ENCODE results near the gene VEGFB. TPM values are rescaled to one million over a fixed set of nuclear protein-coding genes. Genes with fewer than 3 reads are reported as not detected.

VEGFB gene
- total and polyA plus RNA-seq, 2 donors (not counting 3 experiments of a cell fraction or from before 2014, with no cell fraction given), result 19.3 to 98.1 TPM

- Histone ChIP-seq H3K9me1 (replicated peaks; ENCODE audit: control insufficient read depth, extremely low read depth, insufficient read depth, low read length) (no peaks in the 10 kb centered on the region), H3K36me3 (ENCODE audit: control insufficient read depth in 2 of 2, extremely low read depth in 1 of 2, insufficient read depth in 2 of 2, low read length in 2 of 2) (peaks cover 18 to 44% of the 10 kb centered on the region in 2 experiments), H3K9me3 (replicated peaks; ENCODE audit: control insufficient read depth, insufficient read depth, low read length) (no peaks in the 10 kb centered on the region), H3K4me1 (ENCODE audit: control insufficient read depth, extremely low read depth, insufficient read depth, low read length) (peaks cover 15% of the 10 kb centered on the region), H3K4me2 (ENCODE audit: insufficient read depth, low read length) (no peak overlapping the region), H3K9ac (replicated peaks; ENCODE audit: extremely low read depth, insufficient read depth, low read length) (no peak overlapping the region), H3K27ac (ENCODE audit: insufficient read depth, low read depth, low read length) (no peak overlapping the region), H2AFZ (ENCODE audit: low read depth, low read length) (no peak overlapping the region), H3K27me3 (ENCODE audit: control insufficient read depth in 2 of 2, insufficient read depth in 2 of 2, low read length in 2 of 2) (no peaks in the 10 kb centered on the region), H3K79me2 (ENCODE audit: control insufficient read depth, insufficient read depth, low read length) (peaks cover 3% of the 10 kb centered on the region), H3K4me3 (replicated peaks in 1 of 3; ENCODE audit: insufficient read depth in 1 of 3, low read depth in 1 of 3, low read length in 3 of 3) (no peak overlapping the region), H4K20me1 (replicated peaks; ENCODE audit: control insufficient read depth, extremely low read depth, insufficient read depth, low read length) (no peaks in the 10 kb centered on the region)
- TF ChIP-seq JUN (IDR thresholded peaks at IDR 0.05; ENCODE audit: borderline replicate concordance, insufficient read depth, insufficient read length, low read depth), result no peak
- no peak for TF ChIP-seq POLR2AphosphoS5 (IDR thresholded peaks at IDR 0.05; ENCODE audit: insufficient read depth, low read depth, low read length)
- intact Hi-C loops (cut with micrococcal nuclease) (no loop called here), dilution Hi-C loops (cut with MboI; ENCODE audit: extremely low pct_ligation_motif_present, low sequenced_read_pairs) (no loop called here)
- FAIRE-seq, result no peak
- no peak for DNase-seq (ENCODE audit: low read depth, low spot score)
- no TSS peak for BruUV-seq (replicated peaks)
- ChIA-PET CTCF (no interaction called here), POLR2A (no interaction called here)
These were observed 25.2 kb downstream of the VEGFB start for GRCh38 chr11:64259533-64260067.

GRCh38 chr11:64260147-64260708 lies 25.8 kb downstream of the VEGFB start:
- Histone ChIP-seq H3K4me2 (ENCODE audit: insufficient read depth, low read length) (no peak overlapping the region), H3K36me3 (ENCODE audit: control insufficient read depth in 2 of 2, extremely low read depth in 1 of 2, insufficient read depth in 2 of 2, low read length in 2 of 2) (peaks cover 18 to 40% of the 10 kb centered on the region in 2 experiments), H3K4me3 (replicated peaks in 1 of 3; ENCODE audit: insufficient read depth in 1 of 3, low read depth in 1 of 3, low read length in 3 of 3) (no peak overlapping the region), H3K9me3 (replicated peaks; ENCODE audit: control insufficient read depth, insufficient read depth, low read length) (no peaks in the 10 kb centered on the region), H3K27ac (ENCODE audit: insufficient read depth, low read depth, low read length) (no peak overlapping the region), H3K79me2 (ENCODE audit: control insufficient read depth, insufficient read depth, low read length) (no peaks in the 10 kb centered on the region), H4K20me1 (replicated peaks; ENCODE audit: control insufficient read depth, extremely low read depth, insufficient read depth, low read length) (no peaks in the 10 kb centered on the region), H3K9me1 (replicated peaks; ENCODE audit: control insufficient read depth, extremely low read depth, insufficient read depth, low read length) (no peaks in the 10 kb centered on the region), H3K9ac (replicated peaks; ENCODE audit: extremely low read depth, insufficient read depth, low read length) (no peak overlapping the region), H3K4me1 (ENCODE audit: control insufficient read depth, extremely low read depth, insufficient read depth, low read length) (peaks cover 15% of the 10 kb centered on the region), H2AFZ (ENCODE audit: low read depth, low read length) (no peak overlapping the region), H3K27me3 (ENCODE audit: control insufficient read depth in 2 of 2, insufficient read depth in 2 of 2, low read length in 2 of 2) (no peaks in the 10 kb centered on the region)
- intact Hi-C loops (cut with micrococcal nuclease) (no loop called here), dilution Hi-C loops (cut with MboI; ENCODE audit: extremely low pct_ligation_motif_present, low sequenced_read_pairs) (no loop called here)
- FAIRE-seq (no peak), DNase-seq (ENCODE audit: low read depth, low spot score) (no peak)
- ChIA-PET CTCF (interaction anchor here (0.6 to 0.8 kb wide), 3 partner anchors 8 to 56 kb away, joined by 4 read pairs; partner anchors contain the start of gene CATSPERZ), POLR2A (interaction anchor here (0.6 kb wide), 1 partner anchor 1616 kb away, joined by 3 read pairs; no protein-coding TSS in a partner anchor)
- TF ChIP-seq JUN (IDR thresholded peaks at IDR 0.05; ENCODE audit: borderline replicate concordance, insufficient read depth, insufficient read length, low read depth) (no peak), EZH2 (IDR thresholded peaks at IDR 0.05; ENCODE audit: borderline replicate concordance, low read depth, low read length, severe bottlenecking) (no peak), POLR2A (IDR thresholded peaks at IDR 0.05; ENCODE audit: low read depth, low read length) (no peak), CTCF (IDR thresholded peaks at IDR 0.05; ENCODE audit: extremely low read depth in 1 of 2, insufficient read depth in 1 of 2, low read depth in 1 of 2, low read length in 2 of 2) (no peak), GATA2 (IDR thresholded peaks at IDR 0.05; ENCODE audit: insufficient read depth, insufficient read length, low read depth, low read length) (no peak), MYC (IDR thresholded peaks at IDR 0.05; ENCODE audit: low read depth, low read length) (no peak), MAX (IDR thresholded peaks at IDR 0.05; ENCODE audit: insufficient read depth, insufficient read length) (no peak), POLR2AphosphoS5 (IDR thresholded peaks at IDR 0.05; ENCODE audit: insufficient read depth, low read depth, low read length) (no peak), FOS (IDR thresholded peaks at IDR 0.05; ENCODE audit: borderline replicate concordance, insufficient read depth, low read length) (no peak)
- no TSS peak for BruUV-seq (replicated peaks)
